Heart right ventricle (tissue), 16 donors: ENCODE data around the gene LBHD2. TPM values are rescaled to one million over a fixed set of nuclear protein-coding genes. Genes with fewer than 3 reads are reported as not detected.

ENCODE experiments used
- ATAC-seq, 8 donors: fragments of 200-7000 bp; cut with Tn5 transposase; one replicate each; pipeline ENCODE4 v1.9.1; 2020; ENCODE audit warnings: mild to moderate bottlenecking in 8 of 8, moderate library complexity in 8 of 8, moderate number of reproducible peaks in 1 of 8
- DNase-seq, 2 donors: peaks; one replicate each; pipeline ENCODE4 v3.0.0-alpha.2; 2020
- H3K27ac ChIP-seq, 10 donors: fragments of 200-600 bp; sonication (generic) in 2 of 10; one replicate each; pipeline versions ENCODE4 v1.5.0 to v1.8.0; 2020 to 2022; ENCODE audit warnings: mild to moderate bottlenecking in 3 of 10
- H3K27me3 ChIP-seq, 7 donors: fragments of 200-600 bp; one replicate each; pipeline ENCODE4 v1.8.0; 2021 to 2022; ENCODE audit warnings: mild to moderate bottlenecking in 2 of 7
- H3K36me3 ChIP-seq, 9 donors: fragments of 200-600 bp; sonication (generic) in 1 of 9; one replicate each; pipeline versions ENCODE4 v1.5.0 to v1.8.0; 2020 to 2022; ENCODE audit warnings: mild to moderate bottlenecking in 2 of 9
- H3K4me1 ChIP-seq, 9 donors: fragments of 200-600 bp; sonication (generic) in 1 of 9; one replicate each; pipeline versions ENCODE4 v1.5.0 to v1.8.0; 2020 to 2022; ENCODE audit warnings: mild to moderate bottlenecking in 4 of 9
- H3K4me3 ChIP-seq, 10 donors: fragments of 200-600 bp; sonication (generic) in 2 of 10; one replicate each; pipeline versions ENCODE4 v1.5.0 to v1.8.0; 2020 to 2022; ENCODE audit warnings: mild to moderate bottlenecking in 7 of 10, moderate library complexity in 2 of 10
- H3K9me3 ChIP-seq, 11 donors: fragments of 200-600 bp in 10 of 11; sonication (generic) in 2 of 11; one replicate each; pipeline versions ENCODE4 v1.5.0 to v1.8.0; 2013 to 2022; ENCODE audit warnings: mild to moderate bottlenecking in 2 of 11, control low read depth in 1 of 11, moderate library complexity in 1 of 11
- CTCF ChIP-seq, 9 donors: fragments of 200-600 bp; sonication (generic) in 2 of 9; IDR thresholded peaks; one replicate each; pipeline versions ENCODE4 v1.5.0 to v1.8.0; 2021 to 2022; ENCODE audit warnings: antibody characterized with exemption in 9 of 9, mild to moderate bottlenecking in 5 of 9, moderate library complexity in 1 of 9
- WGBS, 2 donors: extraction: QIAGEN DNeasy Blood & Tissue Kit; methylation state at CpG; one replicate each; pipeline ENCODE4 v1.1.7; 2013; ENCODE audit warnings: inconsistent platforms in 1 of 2; 5-methylcytosine and 5-hydroxymethylcytosine counted together
- intact Hi-C, 10 donors: fragments of 100-400 bp; cut with DNase I; formaldehyde crosslinking; loops; one replicate each; pipeline versions ENCODE4 v1.11.1 to v1.14.2; 2022
- polyA plus RNA-seq, 2 donors: library from polyadenylated mRNA; stranded (reverse); fragments of 200-250 nt; gene quantifications; one replicate each; pipeline ENCODE4 v1.2.3, GENCODE V29; 2013
- total RNA-seq, 10 donors: library from RNA; stranded (reverse); fragmentation: NEBNext Ultra II Directional in 3 of 10; extraction: Animal tissue kit (Norgen Biotek cat#: 25700) in 3 of 10; gene quantifications; one replicate each; pipeline versions ENCODE4 v1.2.1 to v1.2.4, GENCODE V29; 2021 to 2023
- donor health status: Arrhythmogenic right ventricular cardiomyopathy.
- donor health status: ischemic (EF 13 %, LVEDD 7.1; RV severe dilation, severe dysfunction).
- donor health status: healthy with polysubstance abuse.
- donor health status: DM: no; HTN: yes; CAD: no.
- donor health status: DM: no; HTN: no; CAD: no.
- donor health status: ischemic (EF 25% LVEDD 6.9; RV normal size, moderate dysfunction).
- donor health status: ischemic (EF 25% LVEDD 5.7; RV mildly dilated, moderate dysfunction).
- donor health status: healthy.
- donor health status: DM: yes; HTN: yes; CAD: no.
- donor health status: Ischemic cardiomyopathy.
- donor health status: ischemic (EF 35%, LVEDD 5.7; RV mildly dilated, moderate dysfunction).
- donor health status: nonischemic (EF 11% LVEDD 7.7; RV severe dilation, severe dysfunction).
- donor health status: DM: yes; HTN: yes; CAD: no.
- donor health status: PGD.
- donor health status: ischemic (EF 29% LVEDD 5.4; RV normal size, mild dysfunction).
- donor health status: nonischemic (EF 23%, LVEDD 6.1; RV moderate dilation, normal function).

LBHD2 gene
- total and polyA plus RNA-seq, 12 donors, result 0.19 TPM; not detected in 11

GRCh38 chr14:103126873-103127304 lies 42.9 kb downstream of the LBHD2 start:
- Histone ChIP-seq H3K4me1 (peaks cover 40 to 90% (median 65%) of the 10 kb centered on the region in 9 donors), H3K27ac (peak overlapping the region in 3 of 10 donors; percentile 17 to 63 (median 28)), H3K36me3 (peaks cover 0 to 58% (median 7%) of the 10 kb centered on the region in 9 donors), H3K4me3 (peak overlapping the region in 9 of 10 donors; percentile 10 to 95 (median 26)), H3K27me3 (peaks cover 0 to 6% (median 0%) of the 10 kb centered on the region in 7 donors), H3K9me3 (no peaks in the 10 kb centered on the region)
- ATAC-seq (peak in 2 of 8 donors; percentile 3 to 4), DNase-seq (peak in 1 of 2 donors; percentile 62)
- intact Hi-C loops, result no loop called here
- peak in 4 of 9 donors; percentile 8 to 51 (median 25) for TF ChIP-seq CTCF (IDR thresholded peaks at IDR 0.05)
- WGBS, 2 donors, result 13 to 42% methylated on average over 52 to 62 of the region's 62 CpGs

GRCh38 chr14:103127356-103127755 lies 43.3 kb downstream of the LBHD2 start:
- no peak for ATAC-seq
- peaks cover 0 to 6% (median 0%) of the 10 kb centered on the region in 7 donors for H3K27me3 ChIP-seq
- peaks cover 0 to 63% (median 8%) of the 10 kb centered on the region in 9 donors for H3K36me3 ChIP-seq
- WGBS, 2 donors, result 51 to 66% methylated on average over 39 of the region's 39 CpGs
- H3K4me3 ChIP-seq, result peak overlapping the region in 1 of 10 donors; percentile 27
- H3K27ac ChIP-seq, result peak overlapping the region in 1 of 10 donors; percentile 63
- peaks cover 35 to 85% (median 65%) of the 10 kb centered on the region in 9 donors for H3K4me1 ChIP-seq
- intact Hi-C loops, result no loop called here
- no peak for DNase-seq
- no peak for TF ChIP-seq CTCF (IDR thresholded peaks at IDR 0.05)
- H3K9me3 ChIP-seq, result no peaks in the 10 kb centered on the region

GRCh38 chr14:103127861-103128598 lies 44.0 kb downstream of the LBHD2 start:
- H3K4me3 ChIP-seq, result no peak overlapping the region
- H3K36me3 ChIP-seq, result peaks cover 0 to 69% (median 10%) of the 10 kb centered on the region in 9 donors
- 94 to 97% methylated on average over 16 of the region's 16 CpGs for WGBS, 2 donors
- DNase-seq, result no peak
- TF ChIP-seq CTCF (IDR thresholded peaks at IDR 0.05), result no peak
- H3K9me3 ChIP-seq, result no peaks in the 10 kb centered on the region
- H3K4me1 ChIP-seq, result peaks cover 30 to 78% (median 60%) of the 10 kb centered on the region in 9 donors
- intact Hi-C loops, result no loop called here
- H3K27me3 ChIP-seq, result peaks cover 0 to 6% (median 0%) of the 10 kb centered on the region in 7 donors
- no peak for ATAC-seq
- peak overlapping the region in 2 of 10 donors; percentile 58 to 68 for H3K27ac ChIP-seq

GRCh38 chr14:103128631-103129300 lies 44.8 kb downstream of the LBHD2 start:
- no peak for DNase-seq
- TF ChIP-seq CTCF (IDR thresholded peaks at IDR 0.05), result no peak
- 69 to 70% methylated on average over 13 of the region's 13 CpGs for WGBS, 2 donors
- peak overlapping the region in 3 of 10 donors; percentile 3 to 68 (median 58) for H3K27ac ChIP-seq
- peaks cover 30 to 72% (median 56%) of the 10 kb centered on the region in 9 donors for H3K4me1 ChIP-seq
- peaks cover 0 to 77% (median 10%) of the 10 kb centered on the region in 9 donors for H3K36me3 ChIP-seq
- H3K9me3 ChIP-seq, result no peaks in the 10 kb centered on the region
- peak in 1 of 8 donors; percentile 50 for ATAC-seq
- H3K4me3 ChIP-seq, result no peak overlapping the region
- intact Hi-C loops, result no loop called here
- peaks cover 0 to under 1% (median 0%) of the 10 kb centered on the region in 7 donors for H3K27me3 ChIP-seq
